Activated CD8-positive, alpha-beta T cell treated with anti-CD3 and anti-CD28 coated beads for 36 hours (primary cell): Measurements from ENCODE around the gene RAP1A. TPM values are rescaled to one million over a fixed set of nuclear protein-coding genes. Genes with fewer than 3 reads are reported as not detected.

ENCODE experiments used
- ATAC-seq: fragments of 200-7000 bp; cut with Tn5 transposase; one replicate; pipeline ENCODE4 v1.10.0; 2021; ENCODE audit warnings: mild to moderate bottlenecking, moderate library complexity
- CTCF ChIA-PET: fragments of 350-600 bp; sonication (Branson Sonifier 250); formaldehyde crosslinking; loops from one replicate; lab custom pipeline; 2021; ENCODE audit warnings: antibody characterized with exemption; lab: Charles Lee
- POLR2A ChIA-PET: fragments of 350-600 bp; sonication (Branson Sonifier 250); formaldehyde crosslinking; loops from one replicate; lab custom pipeline; 2021; ENCODE audit warnings: antibody characterized with exemption; lab: Charles Lee
- DNase-seq: peaks from one replicate; pipeline ENCODE4 v3.0.0-alpha.2; 2020
- H3K27ac Mint-ChIP-seq: one replicate; pipeline ENCODE4 v1.8.0; 2021; ENCODE audit warnings: mild to moderate bottlenecking, mixed read lengths
- H3K27me3 Mint-ChIP-seq: one replicate; pipeline ENCODE4 v1.8.0; 2021; ENCODE audit warnings: mixed read lengths
- H3K36me3 Mint-ChIP-seq: one replicate; pipeline ENCODE4 v1.8.0; 2021; ENCODE audit warnings: low read depth, mixed read lengths
- H3K4me1 Mint-ChIP-seq: one replicate; pipeline ENCODE4 v1.8.0; 2021; ENCODE audit warnings: low read depth, mixed read lengths
- H3K4me3 Mint-ChIP-seq: one replicate; pipeline ENCODE4 v1.8.0; 2021; ENCODE audit warnings: mild to moderate bottlenecking, moderate library complexity, mixed read lengths
- H3K9me3 Mint-ChIP-seq: one replicate; pipeline ENCODE4 v1.8.0; 2021; ENCODE audit warnings: mixed read lengths
- CTCF ChIP-seq: fragments of 200-600 bp; IDR thresholded peaks from one replicate; pipeline ENCODE4 v1.8.0; 2022; ENCODE audit warnings: antibody characterized with exemption, mild to moderate bottlenecking
- intact Hi-C: fragments of 100-400 bp; cut with micrococcal nuclease; formaldehyde crosslinking; loops from one replicate; pipeline ENCODE4 v1.10.0; 2022
- total RNA-seq, 2 experiments: library from RNA; stranded (reverse); gene quantifications; one replicate each; pipeline ENCODE4 v1.2.3, GENCODE V29; 2021

The RAP1A gene
- total RNA-seq, 2 experiments from 2014 or later, result 197 to 198 TPM

GRCh38 chr1:111723871-111724270 is 104.3 kb downstream of the RAP1A start:
- DNase-seq (no peak), ATAC-seq (no peak)
- peaks cover 12% of the 10 kb centered on the region for H3K4me1 Mint-ChIP-seq
- intact Hi-C loops, result no loop called here
- POLR2A ChIA-PET, result no interaction called here
- no peaks in the 10 kb centered on the region for H3K27me3 Mint-ChIP-seq
- no peak overlapping the region for H3K4me3 Mint-ChIP-seq
- H3K36me3 Mint-ChIP-seq, result no peaks in the 10 kb centered on the region
- no peak overlapping the region for H3K27ac Mint-ChIP-seq
- no peak for TF ChIP-seq CTCF
- H3K9me3 Mint-ChIP-seq, result no peaks in the 10 kb centered on the region
- CTCF ChIA-PET, result no interaction called here

GRCh38 chr1:111725192-111725591 is 105.6 kb downstream of the RAP1A start:
- ChIA-PET CTCF (interaction anchor here (1.1 kb wide), 1 partner anchor 508 kb away, joined by 3 read pairs; no protein-coding TSS in a partner anchor), POLR2A (interaction anchor here (0.7 kb wide), 1 partner anchor 10 kb away, joined by 3 read pairs; no protein-coding TSS in a partner anchor)
- Mint-ChIP-seq H3K4me1 (peaks cover 12% of the 10 kb centered on the region), H3K27me3 (no peaks in the 10 kb centered on the region), H3K27ac (no peak overlapping the region), H3K4me3 (no peak overlapping the region), H3K36me3 (no peaks in the 10 kb centered on the region), H3K9me3 (no peaks in the 10 kb centered on the region)
- intact Hi-C loops, result no loop called here
- DNase-seq (no peak), ATAC-seq (no peak)
- no peak for TF ChIP-seq CTCF

- CTCF ChIA-PET, result interaction anchor here (3.2 kb wide), 1 partner anchor 12 kb away, joined by 19 read pairs; no protein-coding TSS in a partner anchor
- ATAC-seq (no peak), DNase-seq (no peak)
- H3K9me3 Mint-ChIP-seq, result no peaks in the 10 kb centered on the region
- H3K36me3 Mint-ChIP-seq, result no peaks in the 10 kb centered on the region
- POLR2A ChIA-PET, result interaction anchor here (1.2 to 3.4 kb wide), 2 partner anchors 8 to 11 kb away, joined by 3 to 11 read pairs; no protein-coding TSS in a partner anchor
- H3K27me3 Mint-ChIP-seq, result no peaks in the 10 kb centered on the region
- H3K4me1 Mint-ChIP-seq, result peaks cover 9% of the 10 kb centered on the region
- no peak overlapping the region for H3K4me3 Mint-ChIP-seq
- no peak for TF ChIP-seq CTCF
- no peak overlapping the region for H3K27ac Mint-ChIP-seq
- intact Hi-C loops, result no loop called here
Observed at GRCh38 chr1:111727056-111727455, 107.5 kb downstream of the RAP1A start.

GRCh38 chr1:111729271-111729921 is 109.8 kb downstream of the RAP1A start:
- Mint-ChIP-seq H3K36me3 (no peaks in the 10 kb centered on the region), H3K4me1 (no peaks in the 10 kb centered on the region), H3K27me3 (no peaks in the 10 kb centered on the region), H3K4me3 (no peak overlapping the region), H3K9me3 (no peaks in the 10 kb centered on the region), H3K27ac (no peak overlapping the region)
- ATAC-seq, result no peak
- ChIA-PET POLR2A (interaction anchor here (0.7 to 3.4 kb wide), 4 partner anchors 9 to 18 kb away, joined by 3 to 11 read pairs (median 3); partner anchors contain the start of gene INKA2), CTCF (interaction anchor here (1.0 to 3.2 kb wide), 4 partner anchors 10 to 40 kb away, joined by 3 to 19 read pairs (median 4); partner anchors contain the start of gene INKA2)
- no peak for TF ChIP-seq CTCF
- intact Hi-C loops, result no loop called here
- no peak for DNase-seq
